ENCODE data around the gene APBB3.

The APBB3 gene

DNA sequence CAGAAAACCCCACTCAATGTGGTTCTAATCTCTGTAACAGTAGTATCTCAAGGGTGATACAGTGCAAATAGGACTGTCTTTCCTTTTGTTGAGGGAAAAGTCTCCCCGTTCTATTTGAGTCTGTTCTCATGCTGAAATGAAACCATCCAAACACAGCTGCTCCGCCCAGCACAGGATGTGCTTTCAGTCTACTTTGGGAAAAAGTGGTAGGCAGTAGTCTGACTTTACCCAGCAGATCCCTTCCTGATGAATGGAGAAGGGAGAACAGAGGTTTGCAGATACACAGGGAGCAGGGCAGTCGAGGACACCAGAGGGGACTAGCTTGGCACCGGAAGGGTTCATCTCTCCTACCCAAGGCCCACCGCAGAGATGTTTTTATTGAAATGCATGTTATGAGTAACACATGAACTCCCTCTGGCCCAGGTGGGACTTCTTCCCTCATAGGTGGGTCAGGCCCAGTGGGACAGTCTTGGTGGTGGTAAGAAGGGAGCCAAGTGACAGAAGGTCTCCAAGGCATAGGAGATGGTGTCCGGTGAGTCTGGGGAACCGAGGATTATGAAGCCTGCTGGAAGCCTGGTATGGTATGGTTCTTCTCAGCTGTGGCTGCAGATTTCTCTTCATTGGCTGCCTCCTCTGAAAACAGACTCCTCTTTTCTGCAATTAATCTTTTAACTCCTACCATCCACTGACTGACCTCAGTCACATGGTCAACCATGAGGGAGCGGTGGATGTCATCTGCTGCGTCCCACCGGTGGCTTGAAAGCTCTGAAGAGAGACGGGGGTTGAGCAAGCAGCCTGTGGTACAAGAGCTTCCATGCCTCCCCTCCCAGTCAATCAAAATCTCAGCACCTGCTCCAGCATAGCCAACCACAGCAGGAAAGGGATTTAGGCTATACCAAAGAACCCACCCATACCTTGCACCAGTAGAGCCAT, 14.0 kb downstream of the APBB3 start:
- no peak for DNase-seq

DNA sequence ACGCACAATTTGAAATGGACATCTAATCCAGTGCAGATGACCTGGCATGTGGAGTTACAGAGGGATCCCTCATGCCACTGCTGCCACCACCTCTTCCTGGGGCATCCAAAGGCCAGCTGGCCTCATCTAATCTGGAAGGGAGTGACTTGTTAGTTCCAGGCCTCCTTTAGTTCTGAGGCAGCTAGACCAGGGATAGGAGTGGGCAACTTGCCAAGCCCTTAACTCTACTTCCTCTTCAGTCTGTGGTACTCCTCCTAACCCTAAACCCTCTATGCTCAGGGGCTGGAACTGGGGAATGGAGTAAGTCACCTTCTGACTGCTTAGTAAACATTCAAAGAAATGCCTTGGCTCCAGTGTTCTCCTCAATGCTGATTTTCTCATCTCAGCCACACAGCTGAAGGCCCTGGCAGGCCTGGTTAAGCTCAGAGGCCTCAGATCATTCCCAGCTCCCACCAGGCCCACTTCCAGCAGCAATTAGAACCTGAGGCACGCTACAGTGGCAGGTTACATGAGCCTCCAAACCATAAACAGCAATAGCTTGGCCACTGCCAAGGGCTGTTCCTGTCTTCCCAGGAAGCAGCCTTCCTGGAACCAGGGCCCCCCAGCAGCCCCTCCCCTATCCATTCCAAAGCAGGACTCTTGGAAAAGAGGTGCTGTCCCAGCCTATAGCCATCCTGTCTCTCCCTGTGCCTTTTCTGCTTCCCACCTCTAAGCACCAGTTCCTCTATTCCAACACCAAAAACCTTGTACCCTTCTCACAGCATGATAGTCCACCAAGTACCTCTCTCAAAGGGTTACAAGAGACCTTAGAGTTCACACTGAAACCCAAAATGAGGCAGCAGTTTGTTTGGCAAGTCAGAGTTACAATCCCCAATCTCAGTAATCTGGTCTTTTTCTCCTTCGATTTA, 14.9 kb downstream of the APBB3 start:
- DNase-seq = no peak

DNA sequence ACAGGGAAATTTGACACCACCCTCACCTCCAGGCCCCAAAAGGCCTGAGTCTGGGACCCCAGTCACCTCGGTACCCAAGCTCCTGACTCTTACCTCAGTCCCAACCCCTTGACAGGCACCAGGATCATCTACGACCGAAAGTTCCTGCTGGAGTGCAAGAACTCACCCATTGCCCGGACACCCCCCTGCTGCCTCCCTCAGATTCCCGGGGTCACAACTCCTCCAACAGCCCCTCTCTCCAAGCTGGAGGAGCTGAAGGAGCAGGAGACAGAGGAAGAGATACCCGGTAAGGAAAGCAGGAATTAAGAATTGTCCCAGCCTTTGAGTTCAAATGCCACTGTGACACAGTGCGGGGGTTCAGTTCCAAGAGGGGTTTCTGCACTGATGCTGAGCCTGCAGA, 15.6 kb downstream of the APBB3 start:
- no peak for DNase-seq

DNA sequence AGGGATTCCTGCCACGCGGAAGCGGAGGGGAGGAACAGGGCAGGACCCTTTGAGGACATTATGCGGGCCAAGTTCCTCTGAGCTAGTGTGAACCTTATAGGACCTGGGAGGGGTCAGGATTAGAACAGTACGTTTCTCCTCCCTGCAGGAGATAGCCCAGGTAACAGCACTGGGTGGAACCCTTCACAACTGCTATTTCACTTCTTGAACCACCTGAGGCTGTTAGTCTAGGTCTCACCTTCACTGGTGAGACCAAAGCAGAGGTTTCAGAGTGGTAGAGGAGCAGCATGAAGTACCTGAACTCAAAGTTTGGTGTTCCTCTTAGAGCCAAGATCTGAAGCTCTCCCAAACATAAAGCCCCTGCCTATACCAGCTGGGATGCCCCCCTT, 16.1 kb downstream of the APBB3 start:
- DNase-seq = no peak

DNA sequence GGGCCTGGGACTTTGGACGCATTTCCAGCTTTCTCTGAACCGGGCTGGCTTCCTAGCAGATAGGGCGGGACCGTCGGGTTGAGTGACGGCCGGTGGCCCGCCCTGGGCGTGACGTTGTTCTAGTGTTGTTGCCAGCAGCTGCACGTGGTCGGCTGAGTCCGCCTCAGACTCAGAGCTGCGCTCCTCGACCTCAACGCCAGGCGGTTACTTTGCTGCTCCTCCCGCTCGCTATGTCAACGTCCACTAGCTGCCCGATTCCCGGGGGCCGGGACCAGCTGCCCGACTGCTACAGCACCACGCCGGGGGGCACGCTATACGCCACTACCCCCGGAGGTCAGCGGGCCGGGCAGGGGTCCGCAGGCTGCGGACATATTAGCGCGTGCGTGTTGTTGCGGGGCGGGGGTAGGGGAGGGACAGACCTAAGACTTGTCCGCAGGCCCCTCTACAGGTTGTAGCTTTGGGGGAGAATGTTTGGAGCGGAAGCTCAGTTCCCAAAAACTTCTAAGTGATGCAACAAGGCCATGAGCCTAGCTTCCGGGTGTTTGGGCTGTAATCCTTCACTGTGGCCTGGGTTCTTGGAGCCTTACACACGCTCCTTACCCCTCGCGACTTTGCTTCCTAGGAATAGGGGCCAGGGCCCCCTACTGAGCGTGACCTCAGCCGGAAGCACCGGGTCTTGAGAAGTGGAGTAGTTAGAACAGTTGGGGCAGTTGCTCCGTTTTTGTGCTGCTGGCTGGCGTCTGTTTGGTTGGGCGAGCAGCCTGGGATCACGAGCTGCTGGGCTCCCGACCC, 16.7 kb downstream of the APBB3 start, which contains the start of gene EIF4EBP3:
Gene EIF4EBP3, plus strand, starts transcription at position 155 of the 792 bp plus-strand sequence. Its CDS starts 76 bp downstream, at position 231.
- DNase-seq = no peak

DNA sequence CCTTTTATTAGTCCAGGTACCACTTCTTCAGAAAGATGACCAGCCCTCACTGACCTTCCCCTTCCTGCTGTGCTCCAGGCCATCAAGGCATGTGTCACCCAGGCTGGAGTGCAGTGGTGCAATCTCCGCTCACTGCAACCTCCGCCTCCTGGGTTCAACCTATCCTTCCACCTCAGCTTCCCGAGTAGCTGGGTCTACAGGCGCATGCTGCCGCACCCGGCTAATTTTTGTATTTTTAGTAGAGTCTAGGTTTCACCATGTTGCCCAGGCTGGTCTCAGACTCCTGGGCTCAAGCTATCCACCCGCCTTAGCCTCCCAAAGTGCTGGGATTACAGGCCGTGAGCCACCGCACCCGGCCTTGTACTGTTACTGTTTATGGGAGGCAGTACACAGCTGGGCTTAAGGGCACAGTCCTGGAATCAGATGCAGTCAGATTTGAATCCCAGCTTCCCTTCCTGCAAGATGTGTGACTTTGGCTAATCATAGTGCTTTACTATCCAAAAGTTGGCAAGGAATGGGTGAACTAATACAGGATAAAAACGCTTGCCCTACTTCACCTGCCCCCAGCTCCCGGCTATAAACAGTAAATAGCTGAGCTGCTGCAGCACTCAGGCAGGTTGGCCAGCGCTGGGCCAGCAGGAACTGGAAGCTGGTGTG, 17.4 kb downstream of the APBB3 start:
- no peak for DNase-seq

DNA sequence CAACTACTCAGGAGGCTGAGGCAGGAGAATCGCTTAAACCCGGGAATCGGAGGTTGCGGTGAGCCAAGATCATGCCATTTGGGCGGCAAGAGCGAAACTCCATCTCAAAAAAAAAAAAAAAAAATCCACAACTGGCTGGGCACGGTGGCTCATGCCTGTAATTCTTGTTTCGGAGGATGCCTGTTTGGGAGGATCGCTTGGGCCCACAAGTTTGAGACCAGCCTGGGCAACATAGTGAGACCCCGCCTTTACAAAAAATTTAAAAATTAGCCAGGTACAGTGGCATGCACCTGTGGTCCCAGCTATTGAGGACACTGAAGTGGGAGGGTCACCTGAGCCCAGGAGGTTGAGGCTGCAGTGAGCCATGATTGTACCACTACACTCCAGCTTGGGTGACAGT, 18.8 kb downstream of the APBB3 start:
- no peak for DNase-seq

DNA sequence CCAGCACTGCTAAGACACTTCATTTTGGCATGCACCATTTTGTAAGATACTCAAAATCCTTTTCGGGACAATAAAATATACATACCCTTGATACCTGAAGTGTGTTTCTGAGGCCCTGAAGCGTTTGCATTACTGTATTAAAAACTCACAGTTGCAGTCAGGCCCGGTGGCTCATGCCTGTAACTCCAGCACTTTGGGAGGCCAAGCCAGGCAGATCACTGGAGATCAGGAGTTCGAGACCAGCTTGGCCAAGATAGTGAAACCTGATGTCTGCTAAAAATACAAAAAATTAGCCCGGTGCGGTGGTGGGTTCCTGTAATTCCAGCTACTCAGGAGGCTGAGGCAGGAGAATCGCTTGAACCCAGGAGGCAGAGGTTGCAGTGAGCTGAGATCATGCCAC, 19.4 kb downstream of the APBB3 start:
- no peak for DNase-seq

DNA sequence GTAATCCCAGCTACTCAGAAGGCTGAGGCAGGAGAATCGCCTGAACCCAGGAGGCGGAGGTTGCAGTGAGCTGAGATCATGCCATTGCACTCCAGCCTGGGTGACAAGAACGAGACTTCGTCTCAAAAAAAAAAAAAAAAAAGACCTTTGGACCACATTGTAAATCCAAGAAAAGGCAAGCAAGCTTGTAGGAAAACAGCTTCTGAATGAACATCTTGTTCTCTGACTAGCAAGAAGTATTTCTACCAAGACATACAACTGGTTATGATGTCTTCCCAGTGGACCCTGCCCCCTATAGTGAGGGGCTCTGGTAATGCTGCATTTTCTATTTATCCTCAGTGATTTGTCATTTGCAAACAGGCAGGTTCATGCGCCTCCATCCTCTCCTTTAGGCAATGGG, 21.4 kb downstream of the APBB3 start:
- no peak for DNase-seq

DNA sequence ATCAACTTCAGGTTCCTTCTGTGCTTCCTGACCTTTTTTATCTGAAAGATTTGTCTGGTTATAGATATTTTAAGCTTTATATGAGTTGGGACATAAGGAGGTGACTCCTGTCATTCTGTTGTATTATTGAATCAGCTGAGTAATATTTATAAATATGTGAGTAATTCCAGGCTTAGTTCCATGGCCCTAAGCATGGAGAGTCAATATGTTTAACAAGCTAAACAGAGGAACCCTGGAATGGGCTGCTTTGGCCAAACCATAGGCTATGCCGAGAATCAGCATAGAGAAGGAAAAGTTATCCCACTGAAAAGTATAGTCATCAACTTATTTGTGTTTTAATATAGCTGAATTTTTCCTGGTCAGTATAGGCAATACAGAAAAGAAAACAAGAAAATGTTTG, 24.2 kb downstream of the APBB3 start:
- DNase-seq = no peak

DNA sequence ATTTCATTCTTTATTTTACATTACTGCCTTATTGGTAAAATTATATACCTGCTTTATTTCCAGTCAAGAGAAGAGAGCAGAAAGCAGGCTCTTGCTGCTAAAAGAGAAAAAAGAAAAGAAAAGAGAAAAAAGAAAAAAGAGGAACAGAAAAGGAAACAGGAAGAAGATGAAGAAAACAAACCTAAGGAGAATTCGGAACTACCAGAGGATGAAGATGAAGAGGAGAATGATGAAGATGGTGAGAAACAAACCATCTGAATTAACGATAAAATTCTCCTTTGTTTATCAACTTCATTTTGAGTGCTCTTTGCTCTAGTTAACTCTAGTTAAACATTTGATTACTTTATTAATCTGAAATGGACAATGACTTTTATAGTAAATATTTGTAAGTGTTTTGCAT, 40.4 kb downstream of the APBB3 start:
- DNase-seq = no peak

DNA sequence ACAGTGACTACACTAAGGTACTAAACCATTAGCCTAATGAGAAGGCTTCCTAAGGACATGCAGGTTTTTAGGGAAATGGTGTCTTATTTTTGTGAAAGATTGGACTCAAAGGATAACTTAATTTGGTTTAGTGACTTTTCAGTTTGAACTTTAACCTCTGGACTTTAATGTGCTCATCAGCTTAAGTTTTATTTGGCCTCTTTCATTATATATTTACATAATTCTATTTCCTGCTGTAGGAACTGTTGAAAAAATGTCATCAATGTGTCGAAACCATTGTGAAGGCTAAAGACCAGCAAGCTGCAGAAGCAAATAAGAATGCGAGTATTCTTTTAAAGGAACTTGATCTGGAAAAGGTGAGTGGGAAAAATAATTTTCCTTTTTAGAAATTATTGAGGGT, 51.3 kb downstream of the APBB3 start:
- DNase-seq = no peak

DNA sequence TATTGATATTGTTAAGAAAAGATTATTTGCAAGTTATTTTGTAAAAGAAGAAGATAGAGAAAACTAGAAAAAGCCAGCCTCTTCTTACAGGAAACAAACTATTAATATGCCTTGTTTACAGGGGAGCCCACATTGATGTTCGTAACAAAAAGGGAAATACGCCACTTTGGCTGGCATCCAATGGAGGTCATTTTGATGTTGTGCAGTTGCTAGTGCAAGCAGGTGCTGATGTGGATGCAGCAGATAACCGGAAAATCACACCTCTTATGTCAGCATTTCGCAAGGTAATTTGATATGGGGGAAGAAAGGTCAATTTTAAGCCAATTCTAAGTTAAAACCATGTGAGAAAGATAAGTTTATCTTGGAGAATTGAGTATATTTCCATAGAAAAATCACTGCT, 54.5 kb downstream of the APBB3 start:
- no peak for DNase-seq

Data from NCI-H446 (cell line).